ENCODE results near the gene P4HA3.

Gene P4HA3

GRCh38 chr11:74279256-74279655 lies 32.2 kb downstream of the P4HA3 start:
- H4K20me1 ChIP-seq (ENCODE audit: insufficient read depth, low read length) = no peaks in the 10 kb centered on the region
- ATAC-seq (ENCODE audit: insufficient read depth, low read depth) (no peak), DNase-seq (no peak)
- H3K79me2 ChIP-seq (ENCODE audit: insufficient read depth, low read length) = no peaks in the 10 kb centered on the region
- H3K4me1 ChIP-seq (ENCODE audit: insufficient read depth, low read length) = no peaks in the 10 kb centered on the region
- TF ChIP-seq EZH2 (IDR thresholded peaks at IDR 0.05; ENCODE audit: borderline replicate concordance, low read depth, low read length, severe bottlenecking) = no peak
- TF ChIP-seq CTCF (IDR thresholded peaks at IDR 0.05; ENCODE audit: borderline replicate concordance, extremely low read depth, low read length, poor library complexity, severe bottlenecking) = no peak
- no peaks in the 10 kb centered on the region for H3K27me3 ChIP-seq (ENCODE audit: insufficient read depth, low read length, poor library complexity)
- H3K9ac ChIP-seq (ENCODE audit: low read depth, low read length) = no peak overlapping the region
- H3K4me2 ChIP-seq (ENCODE audit: insufficient read depth, low read length) = no peak overlapping the region
- H2AFZ ChIP-seq (ENCODE audit: low read depth, low read length) = no peak overlapping the region
- no peaks in the 10 kb centered on the region for H3K36me3 ChIP-seq (ENCODE audit: insufficient read depth, low read length)
- H3K4me3 ChIP-seq (ENCODE audit: low read depth in 1 of 2, low read length in 2 of 2) = no peak overlapping the region
- H3K9me3 ChIP-seq (ENCODE audit: insufficient read depth, low read length, severe bottlenecking) = no peaks in the 10 kb centered on the region
- H3K27ac ChIP-seq (ENCODE audit: low read length) = no peak overlapping the region

GRCh38 chr11:74278721-74279161 lies 32.7 kb downstream of the P4HA3 start:
- H3K79me2 ChIP-seq (ENCODE audit: insufficient read depth, low read length) = no peaks in the 10 kb centered on the region
- H3K36me3 ChIP-seq (ENCODE audit: insufficient read depth, low read length) = no peaks in the 10 kb centered on the region
- H4K20me1 ChIP-seq (ENCODE audit: insufficient read depth, low read length) = no peaks in the 10 kb centered on the region
- no peaks in the 10 kb centered on the region for H3K27me3 ChIP-seq (ENCODE audit: insufficient read depth, low read length, poor library complexity)
- no peak for TF ChIP-seq EZH2 (IDR thresholded peaks at IDR 0.05; ENCODE audit: borderline replicate concordance, low read depth, low read length, severe bottlenecking)
- TF ChIP-seq CTCF (IDR thresholded peaks at IDR 0.05; ENCODE audit: borderline replicate concordance, extremely low read depth, low read length, poor library complexity, severe bottlenecking) = no peak
- no peak for ATAC-seq (ENCODE audit: insufficient read depth, low read depth)
- H2AFZ ChIP-seq (ENCODE audit: low read depth, low read length) = no peak overlapping the region
- H3K9ac ChIP-seq (ENCODE audit: low read depth, low read length) = no peak overlapping the region
- H3K4me2 ChIP-seq (ENCODE audit: insufficient read depth, low read length) = no peak overlapping the region
- no peaks in the 10 kb centered on the region for H3K9me3 ChIP-seq (ENCODE audit: insufficient read depth, low read length, severe bottlenecking)
- no peaks in the 10 kb centered on the region for H3K4me1 ChIP-seq (ENCODE audit: insufficient read depth, low read length)
- no peak overlapping the region for H3K4me3 ChIP-seq (ENCODE audit: low read depth in 1 of 2, low read length in 2 of 2)
- H3K27ac ChIP-seq (ENCODE audit: low read length) = no peak overlapping the region
- DNase-seq = no peak

GRCh38 chr11:74278103-74278502 lies 33.3 kb downstream of the P4HA3 start:
- DNase-seq = no peak
- Histone ChIP-seq H3K79me2 (ENCODE audit: insufficient read depth, low read length) (no peaks in the 10 kb centered on the region), H3K4me2 (ENCODE audit: insufficient read depth, low read length) (no peak overlapping the region), H3K36me3 (ENCODE audit: insufficient read depth, low read length) (no peaks in the 10 kb centered on the region), H3K27me3 (ENCODE audit: insufficient read depth, low read length, poor library complexity) (no peaks in the 10 kb centered on the region), H3K9ac (ENCODE audit: low read depth, low read length) (no peak overlapping the region), H3K27ac (ENCODE audit: low read length) (no peak overlapping the region), H3K4me3 (ENCODE audit: low read depth in 1 of 2, low read length in 2 of 2) (no peak overlapping the region), H2AFZ (ENCODE audit: low read depth, low read length) (no peak overlapping the region), H3K9me3 (ENCODE audit: insufficient read depth, low read length, severe bottlenecking) (no peaks in the 10 kb centered on the region), H4K20me1 (ENCODE audit: insufficient read depth, low read length) (no peaks in the 10 kb centered on the region), H3K4me1 (ENCODE audit: insufficient read depth, low read length) (no peaks in the 10 kb centered on the region)
- no peak for ATAC-seq (ENCODE audit: insufficient read depth, low read depth)
- TF ChIP-seq CTCF (IDR thresholded peaks at IDR 0.05; ENCODE audit: borderline replicate concordance, extremely low read depth, low read length, poor library complexity, severe bottlenecking) (no peak), EZH2 (IDR thresholded peaks at IDR 0.05; ENCODE audit: borderline replicate concordance, low read depth, low read length, severe bottlenecking) (no peak)

GRCh38 chr11:74276581-74276980 lies 34.9 kb downstream of the P4HA3 start:
- Histone ChIP-seq H3K79me2 (ENCODE audit: insufficient read depth, low read length) (no peaks in the 10 kb centered on the region), H3K27ac (ENCODE audit: low read length) (no peak overlapping the region)
- no peak for ATAC-seq (ENCODE audit: insufficient read depth, low read depth)

More at GRCh38 chr11:74276581-74276980, 34.9 kb downstream of the P4HA3 start:
- H3K9ac ChIP-seq (ENCODE audit: low read depth, low read length) = no peak overlapping the region
- no peak for DNase-seq
- no peaks in the 10 kb centered on the region for H3K27me3 ChIP-seq (ENCODE audit: insufficient read depth, low read length, poor library complexity)
- H3K36me3 ChIP-seq (ENCODE audit: insufficient read depth, low read length) = no peaks in the 10 kb centered on the region
- no peak overlapping the region for H3K4me3 ChIP-seq (ENCODE audit: low read depth in 1 of 2, low read length in 2 of 2)
- no peak overlapping the region for H2AFZ ChIP-seq (ENCODE audit: low read depth, low read length)
- H3K4me2 ChIP-seq (ENCODE audit: insufficient read depth, low read length) = no peak overlapping the region
- H3K4me1 ChIP-seq (ENCODE audit: insufficient read depth, low read length) = no peaks in the 10 kb centered on the region
- no peaks in the 10 kb centered on the region for H4K20me1 ChIP-seq (ENCODE audit: insufficient read depth, low read length)
- TF ChIP-seq CTCF (IDR thresholded peaks at IDR 0.05; ENCODE audit: borderline replicate concordance, extremely low read depth, low read length, poor library complexity, severe bottlenecking) (no peak), EZH2 (IDR thresholded peaks at IDR 0.05; ENCODE audit: borderline replicate concordance, low read depth, low read length, severe bottlenecking) (no peak)
- no peaks in the 10 kb centered on the region for H3K9me3 ChIP-seq (ENCODE audit: insufficient read depth, low read length, severe bottlenecking)
